ENCODE results near the gene BCAS1. TPM values are rescaled to one million over a fixed set of nuclear protein-coding genes. Genes with fewer than 3 reads are reported as not detected.

BCAS1 gene
- total RNA-seq, 2 donors from 2014 or later, result not detected

GRCh38 chr20:54118220-54119001 is 48.0 kb upstream of the BCAS1 start:
- H3K4me3 ChIP-seq (ENCODE audit: low read length), result no peak overlapping the region
- peaks cover 8% of the 10 kb centered on the region for H3K4me1 ChIP-seq (ENCODE audit: control insufficient read depth, insufficient read depth, low read length)
- Mint-ChIP-seq H3K4me1 (peaks cover 19% of the 10 kb centered on the region), H3K4me3 (no peak overlapping the region), H3K27ac (no peak overlapping the region), H3K36me3 (ENCODE audit: low read depth) (no peaks in the 10 kb centered on the region), H3K27me3 (ENCODE audit: insufficient read depth) (peaks cover 5% of the 10 kb centered on the region), H3K9me3 (no peaks in the 10 kb centered on the region)
- H3K36me3 ChIP-seq (ENCODE audit: control insufficient read depth, insufficient read depth, low read length), result no peaks in the 10 kb centered on the region
- WGBS, 2 experiments (ENCODE audit: insufficient coverage in 1 of 2, insufficient read length in 1 of 2), result 89 to 95% methylated on average over 3 to 6 of the region's 9 CpGs
- H3K27ac ChIP-seq (ENCODE audit: low read depth, low read length), result no peak overlapping the region
- no peak overlapping the region for H3K9ac ChIP-seq (ENCODE audit: extremely low read depth, low read length, poor library complexity, severe bottlenecking)
- H3K9me3 ChIP-seq (ENCODE audit: control insufficient read depth, low read length), result no peaks in the 10 kb centered on the region
- TF ChIP-seq CTCF (conservative IDR thresholded peaks at IDR 0.05), result no peak
- H3K27me3 ChIP-seq (ENCODE audit: control insufficient read depth, insufficient read depth, low read length, poor library complexity, severe bottlenecking), result no peaks in the 10 kb centered on the region
- no peak for DNase-seq

GRCh38 chr20:54116550-54117235 is 46.3 kb upstream of the BCAS1 start:
- 94 to 96% methylated on average over 2 to 4 of the region's 4 CpGs for WGBS, 2 experiments (ENCODE audit: insufficient coverage in 1 of 2, insufficient read length in 1 of 2)
- H3K27me3 Mint-ChIP-seq (ENCODE audit: insufficient read depth), result peaks cover 5% of the 10 kb centered on the region

More at GRCh38 chr20:54116550-54117235, 46.3 kb upstream of the BCAS1 start:
- peaks cover 5% of the 10 kb centered on the region for H3K4me1 Mint-ChIP-seq
- no peaks in the 10 kb centered on the region for H3K4me1 ChIP-seq (ENCODE audit: control insufficient read depth, insufficient read depth, low read length)
- no peaks in the 10 kb centered on the region for H3K9me3 ChIP-seq (ENCODE audit: control insufficient read depth, low read length)
- no peak overlapping the region for H3K4me3 Mint-ChIP-seq
- no peaks in the 10 kb centered on the region for H3K36me3 ChIP-seq (ENCODE audit: control insufficient read depth, insufficient read depth, low read length)
- peaks cover 4% of the 10 kb centered on the region for H3K9me3 Mint-ChIP-seq
- H3K36me3 Mint-ChIP-seq (ENCODE audit: low read depth), result no peaks in the 10 kb centered on the region
- no peak overlapping the region for H3K9ac ChIP-seq (ENCODE audit: extremely low read depth, low read length, poor library complexity, severe bottlenecking)
- H3K27ac ChIP-seq (ENCODE audit: low read depth, low read length), result no peak overlapping the region
- DNase-seq, result no peak
- TF ChIP-seq CTCF (conservative IDR thresholded peaks at IDR 0.05), result no peak
- H3K27me3 ChIP-seq (ENCODE audit: control insufficient read depth, insufficient read depth, low read length, poor library complexity, severe bottlenecking), result no peaks in the 10 kb centered on the region
- H3K27ac Mint-ChIP-seq, result no peak overlapping the region
- H3K4me3 ChIP-seq (ENCODE audit: low read length), result no peak overlapping the region
